ENCODE measurements around the gene ATP5MG.

DNA sequence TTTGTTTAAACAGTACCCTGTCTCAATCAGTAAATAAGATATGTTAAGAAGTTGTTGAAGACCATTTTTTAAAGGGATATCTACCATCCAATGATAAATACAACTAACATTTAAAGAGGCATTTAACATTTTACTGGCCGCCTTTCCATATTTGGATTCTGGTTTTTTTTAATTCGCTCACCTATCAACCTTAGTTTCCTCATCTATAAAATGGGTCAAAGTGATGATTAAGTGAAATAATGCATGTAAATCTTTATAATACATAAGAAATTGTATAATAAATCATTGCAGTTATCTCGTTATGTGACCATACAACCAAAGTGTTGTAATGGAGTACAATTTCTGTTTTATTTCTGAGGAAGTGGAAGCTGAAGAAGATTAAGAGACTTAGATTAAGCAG, 17.7 kb upstream of the ATP5MG start:
- TF ChIP-seq EP300 (IDR thresholded peaks at IDR 0.05; ENCODE audit: borderline replicate concordance) = no peak
- TF ChIP-seq RAD21 (IDR thresholded peaks at IDR 0.05; ENCODE audit: low read depth) = no peak
- no peak for TF ChIP-seq TAF1 (IDR thresholded peaks at IDR 0.05; ENCODE audit: low read depth)
- TF ChIP-seq EGR1 (IDR thresholded peaks at IDR 0.05) = no peak
- TF ChIP-seq ZBTB7A (IDR thresholded peaks at IDR 0.05; ENCODE audit: low read depth) = no peak
- no peak for TF ChIP-seq CEBPB (IDR thresholded peaks at IDR 0.05)
- no peak for TF ChIP-seq YY1 (IDR thresholded peaks at IDR 0.05; ENCODE audit: low read depth)
- TF ChIP-seq, protein P1, sequence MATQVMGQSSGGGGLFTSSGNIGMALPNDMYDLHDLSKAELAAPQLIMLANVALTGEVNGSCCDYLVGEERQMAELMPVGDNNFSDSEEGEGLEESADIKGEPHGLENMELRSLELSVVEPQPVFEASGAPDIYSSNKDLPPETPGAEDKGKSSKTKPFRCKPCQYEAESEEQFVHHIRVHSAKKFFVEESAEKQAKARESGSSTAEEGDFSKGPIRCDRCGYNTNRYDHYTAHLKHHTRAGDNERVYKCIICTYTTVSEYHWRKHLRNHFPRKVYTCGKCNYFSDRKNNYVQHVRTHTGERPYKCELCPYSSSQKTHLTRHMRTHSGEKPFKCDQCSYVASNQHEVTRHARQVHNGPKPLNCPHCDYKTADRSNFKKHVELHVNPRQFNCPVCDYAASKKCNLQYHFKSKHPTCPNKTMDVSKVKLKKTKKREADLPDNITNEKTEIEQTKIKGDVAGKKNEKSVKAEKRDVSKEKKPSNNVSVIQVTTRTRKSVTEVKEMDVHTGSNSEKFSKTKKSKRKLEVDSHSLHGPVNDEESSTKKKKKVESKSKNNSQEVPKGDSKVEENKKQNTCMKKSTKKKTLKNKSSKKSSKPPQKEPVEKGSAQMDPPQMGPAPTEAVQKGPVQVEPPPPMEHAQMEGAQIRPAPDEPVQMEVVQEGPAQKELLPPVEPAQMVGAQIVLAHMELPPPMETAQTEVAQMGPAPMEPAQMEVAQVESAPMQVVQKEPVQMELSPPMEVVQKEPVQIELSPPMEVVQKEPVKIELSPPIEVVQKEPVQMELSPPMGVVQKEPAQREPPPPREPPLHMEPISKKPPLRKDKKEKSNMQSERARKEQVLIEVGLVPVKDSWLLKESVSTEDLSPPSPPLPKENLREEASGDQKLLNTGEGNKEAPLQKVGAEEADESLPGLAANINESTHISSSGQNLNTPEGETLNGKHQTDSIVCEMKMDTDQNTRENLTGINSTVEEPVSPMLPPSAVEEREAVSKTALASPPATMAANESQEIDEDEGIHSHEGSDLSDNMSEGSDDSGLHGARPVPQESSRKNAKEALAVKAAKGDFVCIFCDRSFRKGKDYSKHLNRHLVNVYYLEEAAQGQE (IDR thresholded peaks at IDR 0.05; ENCODE audit: low read depth) = no peak
- no peak for TF ChIP-seq CREB1 (IDR thresholded peaks at IDR 0.05; ENCODE audit: low read depth)
